NCI-H446 treated with DMSO at 0.1 percent for 48 hours (cell line): ENCODE measurements around the gene FOSL2.

ENCODE experiments used
- DNase-seq: peaks from one replicate; lab custom pipeline; 2025; lab: John Stamatoyannopoulos, UW

Gene FOSL2

GRCh38 chr2:28450901-28451565 is 58.4 kb downstream of the FOSL2 start:
- no peak for DNase-seq

GRCh38 chr2:28451793-28452533 is 59.3 kb downstream of the FOSL2 start:
- DNase-seq, result no peak

- no peak for DNase-seq
Measured at GRCh38 chr2:28452534-28453081, 60.0 kb downstream of the FOSL2 start.

- DNase-seq, result no peak
Measured at GRCh38 chr2:28453396-28453795, 60.7 kb downstream of the FOSL2 start.

GRCh38 chr2:28454016-28454930 is 61.6 kb downstream of the FOSL2 start:
- no peak for DNase-seq

GRCh38 chr2:28457237-28457636 is 64.6 kb downstream of the FOSL2 start:
- DNase-seq, result no peak

GRCh38 chr2:28461056-28461455 is 68.4 kb downstream of the FOSL2 start:
- no peak for DNase-seq

- DNase-seq, result no peak
Measured at GRCh38 chr2:28462122-28462521, 69.5 kb downstream of the FOSL2 start.

GRCh38 chr2:28463211-28463816 is 70.7 kb downstream of the FOSL2 start:
- DNase-seq, result no peak

- DNase-seq, result no peak
Measured at GRCh38 chr2:28463893-28464292, 71.2 kb downstream of the FOSL2 start.

- no peak for DNase-seq
Measured at GRCh38 chr2:28465148-28465885, 72.7 kb downstream of the FOSL2 start.
